OCI-M1 (cell line): ENCODE data around the gene CPE.

Experiments used
- DNase-seq: peaks from one replicate; lab custom pipeline; 2025; lab: John Stamatoyannopoulos, UW

CPE gene

DNA sequence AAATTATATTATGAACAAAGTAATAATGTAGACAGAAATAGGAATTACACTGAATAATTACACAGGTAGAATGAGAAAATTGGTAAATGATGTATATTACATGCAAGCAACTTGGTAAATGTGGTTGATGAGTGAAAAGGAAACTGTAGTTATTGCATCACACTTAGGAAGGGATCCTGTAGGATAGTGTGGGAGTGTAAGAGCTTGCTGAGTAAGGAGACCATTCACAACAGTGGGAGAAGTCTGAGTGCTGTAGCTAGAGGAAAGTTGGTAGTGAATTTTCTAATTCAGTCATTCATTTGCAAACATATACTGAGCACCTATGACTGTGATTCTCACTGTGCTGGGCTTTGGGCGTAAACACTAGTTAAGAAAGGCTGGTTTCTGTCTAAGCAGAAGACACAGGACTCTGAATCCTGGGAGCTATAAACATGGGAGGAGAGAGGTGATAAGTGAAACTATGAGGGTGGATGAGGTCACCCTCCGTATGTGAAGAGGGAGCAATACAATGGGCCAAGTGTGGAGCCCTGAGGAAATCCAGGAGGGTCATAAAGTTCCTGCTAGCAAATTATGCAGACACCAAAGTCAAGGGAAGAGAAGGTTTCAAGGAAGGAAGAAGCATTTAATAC lies 14.2 kb upstream of the CPE start:
- peak; percentile 35 for DNase-seq

DNA sequence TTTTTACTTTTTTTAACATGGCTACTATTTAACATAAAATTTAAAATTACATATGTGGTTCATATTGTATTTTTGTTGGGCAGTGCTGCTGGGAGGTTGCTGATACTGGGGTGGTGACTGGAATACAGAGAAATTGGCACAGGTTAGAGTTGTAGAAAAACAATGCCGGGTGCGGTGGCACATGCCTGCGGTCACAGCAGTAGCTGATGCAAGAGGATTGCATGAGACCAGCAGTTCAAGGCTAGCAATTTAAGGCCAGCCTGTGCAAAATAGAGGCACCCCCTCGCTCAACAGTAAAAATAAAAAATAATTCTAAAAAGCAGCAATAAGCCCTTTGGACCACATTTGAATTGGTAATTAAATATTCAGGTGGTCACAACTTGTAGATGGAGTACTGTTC lies 11.8 kb upstream of the CPE start:
- DNase-seq: no peak

DNA sequence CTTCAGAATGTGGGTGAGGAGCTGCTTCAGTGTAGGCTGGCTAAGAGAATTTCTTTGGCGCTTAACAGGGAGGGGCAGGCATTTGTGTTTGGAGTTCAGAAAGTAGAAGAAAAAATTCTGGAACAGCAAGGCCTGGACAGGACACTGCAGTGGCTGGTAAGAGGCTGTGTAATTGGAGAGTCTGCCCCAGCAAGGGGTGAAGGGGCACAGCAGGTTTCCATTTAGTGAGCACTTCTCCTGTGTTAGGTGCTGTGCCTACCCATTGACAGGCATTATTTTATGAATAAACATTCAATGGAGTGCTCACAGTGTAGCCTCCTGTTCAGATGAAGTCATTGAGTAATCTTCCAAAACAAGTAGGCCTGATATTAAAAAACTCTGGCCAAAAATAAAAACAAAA lies 10.7 kb upstream of the CPE start:
- DNase-seq: no peak

DNA sequence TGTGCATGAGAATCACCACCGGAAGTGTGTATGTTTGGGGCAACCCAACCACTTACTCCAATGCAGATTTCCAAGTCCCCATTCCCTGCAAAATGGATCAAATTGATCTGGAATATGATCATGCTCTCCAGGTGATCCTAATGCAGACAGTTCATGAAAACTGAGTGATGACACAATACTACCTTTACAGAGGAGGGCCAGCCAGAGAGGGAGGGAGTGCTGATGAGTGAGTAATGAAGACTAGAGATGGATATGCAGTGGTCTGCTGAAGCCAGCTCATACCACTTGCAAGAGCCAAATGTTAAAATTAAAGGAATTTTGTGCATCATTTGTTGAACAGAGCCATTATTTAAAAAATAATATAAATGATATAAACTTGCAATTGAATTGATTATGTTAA lies 10.2 kb upstream of the CPE start:
- no peak for DNase-seq

DNA sequence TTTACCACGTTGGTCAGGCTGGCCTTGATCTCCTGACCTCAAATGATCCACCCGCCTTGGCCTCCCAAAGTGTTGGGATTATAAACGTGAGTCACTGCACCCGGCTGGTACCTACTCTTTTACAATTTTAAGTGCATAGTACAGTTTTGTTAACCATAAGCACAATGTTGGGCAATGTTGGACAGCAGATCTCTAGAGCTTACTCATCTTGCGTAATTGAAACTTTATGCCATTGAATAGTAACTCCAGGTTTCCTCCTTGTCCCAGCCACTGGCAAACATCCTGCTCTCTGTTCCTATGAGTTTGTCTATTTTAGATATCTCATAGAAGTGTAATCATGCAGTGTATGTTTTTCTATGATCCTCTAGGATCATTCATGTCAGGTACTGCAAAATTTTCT lies 9.3 kb upstream of the CPE start:
- DNase-seq: no peak

DNA sequence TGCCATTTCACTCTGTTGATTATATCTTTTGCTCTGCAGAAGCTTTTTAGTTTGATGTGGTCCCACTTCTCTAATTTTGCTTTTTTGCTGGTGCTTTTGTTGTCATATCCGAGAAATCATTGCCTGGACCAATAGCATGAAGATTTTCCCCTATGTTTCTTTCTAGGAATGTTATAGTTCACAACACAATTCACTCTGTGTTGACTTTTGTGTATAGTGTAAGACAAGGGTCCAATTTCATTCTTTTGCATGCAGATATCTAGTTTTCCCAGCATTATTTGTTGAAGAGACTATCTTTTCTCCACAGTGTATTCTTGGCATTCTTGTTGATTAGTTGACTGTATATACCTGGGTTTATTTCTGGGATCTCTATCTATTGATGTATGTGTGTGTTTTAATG lies 8.3 kb upstream of the CPE start:
- DNase-seq: no peak

DNA sequence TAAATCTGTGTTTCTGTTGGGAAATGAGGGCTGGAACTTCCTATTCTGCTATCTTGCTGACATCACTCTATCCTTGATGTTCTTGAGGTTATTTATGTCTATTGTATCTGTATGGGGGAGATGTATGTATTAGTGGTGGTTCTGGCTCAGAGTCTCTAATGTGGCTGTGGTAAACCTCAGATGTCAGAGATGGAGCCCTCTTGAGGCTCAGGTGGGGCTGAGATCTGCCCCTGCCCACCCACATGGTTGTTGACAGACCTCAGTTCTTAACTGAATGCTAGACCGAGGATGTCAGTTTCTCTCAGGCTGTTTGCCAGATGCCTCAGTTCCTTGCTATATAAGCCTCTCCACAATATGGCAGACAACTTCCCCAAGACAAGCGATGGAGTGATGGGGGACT lies 3.3 kb upstream of the CPE start:
- DNase-seq: no peak

DNA sequence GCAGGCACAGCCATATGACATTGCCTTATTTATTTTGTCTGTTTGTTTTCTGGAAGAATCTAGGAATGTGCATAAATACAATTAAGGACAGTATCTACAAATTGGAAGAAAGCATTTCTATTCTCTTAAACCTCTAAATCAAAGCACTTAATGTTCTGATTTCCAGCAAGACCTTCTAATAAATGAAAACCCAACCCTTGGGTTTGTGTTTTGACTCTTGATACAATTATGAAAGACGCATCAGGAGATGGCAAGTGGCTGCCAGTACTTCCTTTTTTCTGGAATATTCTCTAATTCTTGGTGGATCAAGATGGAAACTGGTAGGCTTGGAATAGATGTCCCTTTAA lies 437 bp upstream of the CPE start:
- no peak for DNase-seq

DNA sequence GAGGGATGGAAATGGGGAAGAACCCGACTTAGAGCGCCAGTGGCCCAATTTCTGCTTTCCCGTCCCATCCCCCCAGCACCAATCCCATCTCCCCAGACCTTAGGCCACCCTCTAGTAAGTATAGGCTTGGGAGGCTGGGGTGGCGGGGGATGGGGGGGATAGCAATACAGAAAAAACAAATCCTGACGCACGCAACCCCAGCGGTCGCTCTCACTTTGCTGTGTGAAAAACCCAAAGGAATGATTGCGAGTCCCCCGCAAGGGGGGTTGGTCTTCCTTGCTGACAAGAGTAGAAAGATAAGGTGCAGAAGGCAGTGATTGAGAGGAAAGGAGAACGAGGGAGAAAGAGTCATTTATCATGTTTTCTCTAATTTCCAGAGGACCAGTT lies 863 bp downstream of the CPE start:
- no peak for DNase-seq

DNA sequence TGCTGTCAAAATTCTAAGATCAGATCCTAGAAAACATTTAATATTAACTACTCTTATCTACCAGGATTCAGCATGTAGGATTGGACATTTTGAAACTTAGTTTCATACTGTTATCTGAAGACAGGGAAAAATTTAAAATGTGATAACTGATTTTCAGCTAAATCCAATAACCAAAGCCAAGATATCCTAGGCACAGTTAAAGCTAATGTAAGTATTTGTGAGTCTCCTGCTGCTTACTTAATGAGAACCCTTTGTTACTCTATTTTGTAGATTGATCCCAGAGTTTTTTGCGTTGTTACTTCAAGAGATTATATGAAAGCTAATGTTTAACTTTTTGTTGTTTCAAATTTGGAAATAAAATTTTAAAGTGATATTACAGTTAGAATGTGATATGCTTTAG lies 2.0 kb downstream of the CPE start:
- DNase-seq: no peak

DNA sequence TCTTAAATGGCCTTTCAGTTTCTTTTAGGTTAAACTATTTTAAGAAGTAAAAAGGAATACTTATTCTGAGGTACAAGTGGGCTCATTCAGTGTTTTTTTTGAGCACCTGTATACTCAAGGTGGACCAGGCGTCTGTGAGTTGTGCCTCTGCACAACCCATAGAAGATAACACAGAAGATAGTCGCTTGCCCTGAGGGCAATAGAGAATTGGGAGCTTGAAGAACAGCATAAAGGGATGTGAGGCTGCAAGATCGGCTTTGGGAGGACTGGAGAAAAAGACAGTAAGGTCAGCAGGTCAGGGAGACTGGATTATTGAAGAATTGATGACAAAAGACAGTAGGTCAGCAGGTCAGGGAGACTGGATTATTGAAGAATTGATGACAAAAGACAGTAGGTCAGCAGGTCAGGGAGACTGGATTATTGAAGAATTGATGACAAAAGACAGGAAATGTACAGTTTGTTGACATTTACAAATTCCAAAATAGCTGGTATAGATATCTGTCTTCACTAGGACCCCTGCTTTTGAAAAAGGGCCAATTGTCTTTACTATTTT lies 3.1 kb downstream of the CPE start:
- no peak for DNase-seq

DNA sequence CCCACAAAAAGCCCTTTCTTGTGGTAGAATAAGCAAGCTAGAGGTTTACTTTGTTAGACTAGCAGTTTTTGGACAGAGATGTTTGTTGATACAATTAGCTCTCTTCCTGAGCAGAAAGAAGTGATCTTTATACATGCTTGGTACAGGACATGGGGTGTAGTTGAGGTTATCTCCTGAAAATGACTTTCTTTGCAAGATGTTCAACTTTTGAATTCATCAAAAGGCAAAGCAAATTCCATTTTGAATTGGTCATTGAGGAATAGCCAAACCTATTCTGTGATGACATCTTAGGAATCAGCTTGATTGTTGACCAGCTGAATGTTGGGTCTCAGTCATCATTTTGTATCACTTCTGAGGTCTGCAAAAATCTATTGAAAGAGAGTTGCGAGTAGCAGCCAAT lies 3.8 kb downstream of the CPE start:
- DNase-seq: no peak

DNA sequence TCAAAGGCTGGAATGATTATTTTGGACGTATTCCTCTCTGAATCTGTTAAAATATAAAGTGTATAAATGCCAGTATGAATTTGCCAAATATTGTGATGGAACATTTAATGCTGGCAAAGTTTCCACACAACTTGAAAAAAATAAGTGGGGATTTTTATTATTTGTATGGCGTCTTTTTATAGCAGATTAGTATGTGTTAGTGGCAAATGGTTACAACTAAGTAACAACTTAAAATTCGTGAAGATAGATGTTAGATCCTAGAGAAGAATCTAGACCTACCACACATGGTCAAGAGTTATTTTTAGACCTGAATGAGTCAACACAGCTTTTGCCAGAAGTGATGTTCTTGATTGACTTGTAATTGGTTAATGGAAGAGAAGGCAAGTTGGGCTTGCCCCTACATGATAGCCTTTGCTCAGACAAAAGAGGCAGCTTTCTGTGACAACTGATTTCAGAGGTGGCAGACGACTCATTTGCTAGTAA lies 4.8 kb downstream of the CPE start:
- DNase-seq: no peak

DNA sequence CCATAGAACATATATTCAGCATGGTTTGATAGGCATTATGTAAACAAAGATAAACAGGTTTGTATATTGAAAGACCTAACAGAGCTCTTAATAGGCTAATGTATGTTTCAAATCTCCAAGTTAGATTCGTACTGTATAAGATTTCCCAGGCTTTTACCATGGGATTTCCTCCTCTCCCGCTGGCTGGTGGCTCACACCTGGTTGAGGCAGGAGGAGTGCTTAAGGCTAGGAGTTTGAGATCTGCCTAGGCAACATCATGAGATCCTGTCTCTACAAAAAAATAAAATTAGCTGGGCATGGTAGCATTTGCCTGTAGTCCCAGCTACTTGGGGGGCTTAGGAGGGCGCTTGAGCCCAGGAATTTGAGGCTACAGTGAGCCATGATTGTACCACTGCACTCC lies 5.4 kb downstream of the CPE start:
- no peak for DNase-seq

DNA sequence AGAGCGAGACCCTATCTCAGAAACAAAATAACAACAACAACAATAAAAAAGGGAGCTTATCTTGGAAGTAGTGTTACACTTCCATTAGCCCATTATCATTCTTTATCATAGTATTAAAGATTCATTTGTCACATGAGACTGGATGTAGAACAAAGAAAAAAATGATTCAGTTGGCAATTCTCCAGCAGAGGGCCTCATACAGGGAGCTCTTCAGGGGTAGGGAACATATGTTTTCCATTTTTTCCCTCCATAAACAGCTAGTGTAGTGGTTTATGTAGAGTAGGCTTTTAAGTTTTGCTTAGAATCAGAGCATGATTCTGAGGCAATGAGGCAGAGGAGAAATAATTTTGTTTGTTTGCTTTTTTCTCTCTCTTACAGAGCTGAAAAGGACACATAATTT lies 5.8 kb downstream of the CPE start:
- DNase-seq: peak; percentile 43

DNA sequence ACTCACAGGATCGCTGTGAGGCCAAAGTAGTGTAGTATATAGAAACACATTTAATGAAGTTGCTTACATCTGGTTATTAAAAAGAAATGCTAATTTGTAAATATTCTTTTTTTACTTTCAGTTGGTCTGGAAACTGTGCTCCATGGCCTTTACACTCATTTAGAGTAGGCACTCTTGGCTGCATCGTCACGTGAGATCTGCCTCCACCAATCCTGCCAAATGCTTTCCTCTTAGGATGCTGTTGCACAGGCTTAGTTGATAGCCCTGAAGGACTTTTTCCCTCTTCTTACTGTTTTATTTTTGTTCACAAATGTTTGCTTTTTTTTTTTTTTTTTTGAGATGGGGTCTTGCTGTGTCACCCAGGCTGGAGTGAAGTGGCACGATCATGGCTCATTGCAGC lies 6.3 kb downstream of the CPE start:
- no peak for DNase-seq

DNA sequence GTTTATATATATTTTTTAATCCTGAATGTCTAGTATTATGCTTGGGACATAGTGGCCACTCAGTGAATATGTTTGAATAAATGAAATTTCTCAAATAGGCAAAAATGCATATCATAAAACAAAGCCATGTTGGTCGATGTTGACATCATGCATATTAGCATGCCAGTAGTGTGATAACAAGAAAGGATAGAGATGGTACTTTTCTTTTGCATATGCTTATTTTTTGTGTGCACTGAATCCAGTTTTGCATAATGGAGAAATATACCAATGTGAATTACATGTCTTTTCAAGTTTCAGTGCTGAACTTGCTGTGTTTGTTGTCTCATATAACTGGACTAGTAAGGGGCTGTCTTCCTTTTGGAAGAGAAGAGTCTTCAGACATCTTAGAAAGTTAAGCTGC lies 7.5 kb downstream of the CPE start:
- no peak for DNase-seq

DNA sequence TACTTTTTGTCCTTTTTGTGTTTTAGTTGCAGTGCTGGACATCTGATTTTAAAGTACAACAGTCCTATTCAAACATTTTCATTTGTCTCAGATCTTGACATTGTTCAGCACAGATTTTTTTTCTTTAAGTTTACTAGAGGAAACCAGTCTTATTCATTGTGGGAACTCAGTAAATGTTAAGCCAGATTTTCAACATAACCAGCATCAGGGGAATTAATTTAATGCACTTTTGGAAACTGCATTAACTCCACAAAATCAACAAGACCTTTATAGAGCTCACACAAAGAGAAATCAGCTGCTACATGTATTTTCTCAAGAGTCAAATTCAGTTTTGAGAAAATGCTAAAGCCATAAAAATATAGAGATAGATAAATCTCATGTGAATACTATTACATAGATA lies 9.9 kb downstream of the CPE start:
- no peak for DNase-seq

DNA sequence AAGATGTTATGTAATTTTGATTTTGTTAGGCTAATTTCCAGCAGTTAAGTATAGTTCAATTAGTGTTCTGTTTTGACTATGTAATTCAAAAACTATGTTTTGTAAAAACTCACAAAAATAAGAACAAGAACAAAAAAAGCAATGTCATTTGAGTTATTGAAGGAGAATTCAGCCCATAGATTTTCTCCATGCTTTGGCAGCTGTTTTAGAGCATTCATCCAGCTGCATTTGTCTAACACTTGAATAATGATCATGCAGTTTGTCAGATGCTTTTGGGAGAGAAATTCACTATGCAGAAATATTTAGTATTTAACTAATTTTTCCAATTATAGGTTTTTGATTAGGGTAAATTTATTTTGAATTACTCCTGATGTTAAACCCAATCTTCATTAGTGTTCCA lies 14.2 kb downstream of the CPE start:
- DNase-seq: no peak

DNA sequence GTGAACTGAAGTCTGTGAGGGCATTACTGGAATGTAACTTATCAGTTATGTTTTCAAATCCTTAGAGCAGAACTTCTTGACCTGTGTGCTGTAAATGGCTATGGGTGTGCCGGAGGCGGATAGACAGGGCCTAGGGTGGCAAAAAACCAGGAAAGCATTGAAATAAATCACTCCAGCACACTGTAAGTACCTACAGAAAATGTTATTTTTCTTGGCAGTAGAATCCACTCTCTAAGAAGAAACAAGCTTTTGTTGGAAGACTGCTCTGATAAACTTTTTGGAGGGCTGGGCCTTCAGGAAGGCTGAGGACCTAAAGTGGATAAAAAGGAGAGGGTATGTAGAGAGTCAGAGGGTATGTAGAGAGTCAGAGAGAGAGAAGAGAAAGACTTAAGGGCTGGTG lies 14.9 kb downstream of the CPE start:
- no peak for DNase-seq

DNA sequence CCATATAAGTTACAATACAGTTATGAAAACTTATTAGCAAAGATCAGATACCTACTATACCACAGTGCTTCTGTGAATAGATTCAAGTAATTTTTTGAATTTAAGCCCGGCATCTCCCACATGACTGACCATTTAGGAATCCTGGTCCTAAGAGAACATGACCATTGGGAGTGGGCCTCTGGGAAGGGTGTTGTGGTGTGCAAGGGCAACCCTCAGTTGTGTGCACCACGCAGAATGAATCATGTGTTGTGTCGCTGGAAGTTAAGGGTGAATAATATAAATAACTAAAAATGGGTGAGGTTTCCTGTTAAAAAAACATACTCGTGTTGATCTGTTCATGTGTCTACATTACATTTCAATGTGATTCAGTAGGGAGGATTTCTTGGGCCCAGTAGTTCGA lies 15.5 kb downstream of the CPE start:
- DNase-seq: no peak

DNA sequence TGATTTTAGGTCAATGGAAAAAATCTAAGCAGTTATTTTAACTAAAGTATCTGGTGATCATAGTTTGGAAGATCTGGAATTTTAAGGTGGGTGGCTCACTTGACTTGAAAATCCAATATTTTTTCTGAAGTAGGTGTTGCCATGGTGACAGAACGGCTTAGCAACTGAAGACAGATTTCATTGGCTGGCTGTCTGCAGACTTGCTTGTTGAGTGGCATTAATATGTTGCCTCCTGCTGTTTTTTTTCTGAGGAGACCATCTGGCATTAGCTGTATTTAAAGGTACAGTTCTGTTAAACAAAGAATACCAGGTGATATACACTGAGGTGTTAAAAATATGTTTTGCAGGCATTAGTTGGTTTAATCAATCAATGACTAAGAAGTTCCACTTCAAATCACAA lies 19.8 kb downstream of the CPE start:
- no peak for DNase-seq

DNA sequence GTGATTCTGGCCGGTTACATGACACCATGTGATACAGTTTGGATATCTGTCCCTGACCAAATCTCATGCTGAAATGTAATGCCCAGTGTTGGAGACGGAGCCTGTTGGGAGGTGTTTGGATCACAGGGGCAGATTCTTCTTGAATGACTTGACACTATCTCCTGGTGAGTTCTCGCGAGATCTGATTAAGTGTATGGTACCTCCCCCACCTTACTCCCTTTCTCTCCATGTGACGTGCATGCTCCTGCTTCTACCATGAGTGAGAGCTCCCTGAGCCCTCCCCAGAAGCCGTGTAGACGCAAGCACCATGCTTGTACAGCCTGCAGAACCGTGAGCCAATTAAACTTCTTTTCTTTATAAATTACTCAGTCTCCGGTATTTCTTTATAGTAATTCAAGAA lies 23.6 kb downstream of the CPE start:
- no peak for DNase-seq

DNA sequence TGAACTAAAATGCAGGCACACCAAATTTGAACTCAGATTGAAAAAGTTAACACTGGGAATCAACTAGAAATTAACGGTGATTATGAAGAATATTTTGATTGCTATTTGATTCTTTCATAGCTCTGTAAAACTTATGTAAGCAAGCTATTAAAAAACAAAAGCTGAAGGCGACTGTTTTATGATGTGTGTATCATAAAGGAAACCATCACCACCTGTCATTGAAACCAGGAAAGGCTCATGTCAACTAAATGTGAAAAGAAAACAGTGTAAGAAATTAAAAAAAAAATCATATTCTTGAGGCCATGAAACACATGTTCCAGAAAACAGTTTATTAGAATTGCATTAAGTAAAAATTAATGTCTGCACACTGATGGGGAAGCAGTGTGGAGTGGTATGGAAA lies 24.2 kb downstream of the CPE start:
- no peak for DNase-seq

DNA sequence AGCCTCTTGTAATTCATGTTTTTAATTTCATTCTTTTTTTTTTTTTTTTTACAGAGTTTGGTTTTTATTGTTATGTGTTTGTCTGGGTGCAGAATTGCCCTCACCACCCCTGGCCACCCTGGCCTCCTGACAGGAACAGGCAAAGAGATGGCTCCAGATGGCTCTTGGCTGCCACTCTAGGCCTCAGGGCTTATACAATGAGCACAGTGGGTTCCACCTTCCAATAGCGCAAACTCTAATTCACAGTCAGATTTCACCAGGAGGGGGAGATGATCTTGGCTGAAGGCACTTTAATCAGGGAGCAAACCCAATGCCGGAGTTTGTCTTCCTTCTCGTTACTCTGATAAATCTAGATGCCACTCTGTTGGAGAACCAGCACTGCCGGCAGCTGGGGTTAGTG lies 24.8 kb downstream of the CPE start:
- DNase-seq: no peak
